CD4-positive, alpha-beta T cell treated with Interleukin-17A for 4 hours (primary cell): Measurements from ENCODE around the gene PAFAH2.
"Not testable (repeated sequence)": the region's sequence is repeated elsewhere in the genome, so short reads cannot be mapped to it uniquely, and the experiment has no call there.

Experiments used
- DNase-seq: peaks from one replicate; pipeline ENCODE4 v3.0.0-alpha.2; 2020; ENCODE audit warnings: mixed read lengths

Gene PAFAH2

GRCh38 chr1:26009796-26010447, 12.1 kb upstream of the PAFAH2 start:
- no peak for DNase-seq

- no peak for DNase-seq
Measured at GRCh38 chr1:26006710-26007109, 8.8 kb upstream of the PAFAH2 start.

GRCh38 chr1:26005434-26006105, 7.7 kb upstream of the PAFAH2 start:
- no peak for DNase-seq

GRCh38 chr1:26003756-26004155, 5.9 kb upstream of the PAFAH2 start:
- DNase-seq = no peak

GRCh38 chr1:26003262-26003661, 5.4 kb upstream of the PAFAH2 start:
- no peak for DNase-seq

- no peak for DNase-seq
Measured at GRCh38 chr1:25999041-25999800, 1.4 kb upstream of the PAFAH2 start.

- DNase-seq = peak; percentile 17
Measured at GRCh38 chr1:25996966-25997827, 666 bp downstream of the PAFAH2 start.

- no peak for DNase-seq
Measured at GRCh38 chr1:25994402-25995150, 3.3 kb downstream of the PAFAH2 start.

GRCh38 chr1:25993197-25993951, 4.5 kb downstream of the PAFAH2 start:
- no peak for DNase-seq

GRCh38 chr1:25992689-25993171, 5.1 kb downstream of the PAFAH2 start:
- no peak for DNase-seq

- no peak for DNase-seq
Measured at GRCh38 chr1:25991937-25992688, 5.8 kb downstream of the PAFAH2 start.

GRCh38 chr1:25990702-25991395, 7.0 kb downstream of the PAFAH2 start:
- DNase-seq = peak; percentile 74

GRCh38 chr1:25990251-25990650, 7.6 kb downstream of the PAFAH2 start:
- DNase-seq = no peak

GRCh38 chr1:25989440-25990234, 8.2 kb downstream of the PAFAH2 start:
- DNase-seq = no peak

GRCh38 chr1:25987951-25988350, 9.9 kb downstream of the PAFAH2 start:
- no peak for DNase-seq

GRCh38 chr1:25986773-25987172, 11.1 kb downstream of the PAFAH2 start:
- DNase-seq = not testable (repeated sequence)

- DNase-seq = no peak
Measured at GRCh38 chr1:25985670-25986069, 12.2 kb downstream of the PAFAH2 start.

GRCh38 chr1:25985171-25985570, 12.7 kb downstream of the PAFAH2 start:
- no peak for DNase-seq

GRCh38 chr1:25979210-25979609, 18.7 kb downstream of the PAFAH2 start:
- DNase-seq = no peak
